LNCAP (cell line): ENCODE data around the gene GABPB2.

Source experiments
- CTCF ChIP-seq: fragments of 450-650 bp; IDR thresholded peaks from 2 replicates; pipeline ENCODE4 v1.5.1; 2017; ENCODE audit warnings: mild to moderate bottlenecking

The GABPB2 gene

GRCh38 chr1:151128800-151129199 lies 58.2 kb downstream of the GABPB2 start:
- no peak for TF ChIP-seq CTCF

- TF ChIP-seq CTCF = no peak
These were observed 60.5 kb downstream of the GABPB2 start for GRCh38 chr1:151130987-151131586.

GRCh38 chr1:151131701-151132334 lies 61.3 kb downstream of the GABPB2 start:
- TF ChIP-seq CTCF = no peak

- TF ChIP-seq CTCF = no peak
These were observed 61.9 kb downstream of the GABPB2 start for GRCh38 chr1:151132335-151133017.

- no peak for TF ChIP-seq CTCF
These were observed 62.7 kb downstream of the GABPB2 start for GRCh38 chr1:151133018-151133806.

GRCh38 chr1:151134396-151134795 lies 63.8 kb downstream of the GABPB2 start:
- TF ChIP-seq CTCF = no peak

- no peak for TF ChIP-seq CTCF
These were observed 64.4 kb downstream of the GABPB2 start for GRCh38 chr1:151134991-151135390.
